Activated T-cell treated with anti-CD3 and anti-CD28 coated beads, Interleukin-2, amount 50 U/mL, for 72 hours (primary cell): Measurements from ENCODE around the gene ACSF3. TPM values are rescaled to one million over a fixed set of nuclear protein-coding genes. Genes with fewer than 3 reads are reported as not detected.
"Not testable (repeated sequence)": the region's sequence is repeated elsewhere in the genome, so short reads cannot be mapped to it uniquely, and the experiment has no call there.

Experiments
- ATAC-seq, 2 donors: fragments of 150-1000 bp; cut with Tn5 transposase; replicated peaks in 1 of 2; 2 replicates each; pipeline ENCODE4 v1.10.0; 2021; ENCODE audit warnings: moderate library complexity in 2 of 2, mild to moderate bottlenecking in 1 of 2
- DNase-seq, 2 donors: peaks; one replicate each; pipeline ENCODE4 v3.0.0; 2021 to 2022; ENCODE audit warnings: mixed read lengths in 1 of 2
- H3K27ac Mint-ChIP-seq: one replicate; pipeline ENCODE4 v1.8.0; 2022; ENCODE audit warnings: mild to moderate bottlenecking, moderate library complexity, mixed read lengths
- H3K27me3 Mint-ChIP-seq: one replicate; pipeline ENCODE4 v1.8.0; 2022; ENCODE audit warnings: low read depth, mixed read lengths
- H3K36me3 Mint-ChIP-seq, 2 donors: one replicate each; pipeline ENCODE4 v1.8.0; 2022; ENCODE audit warnings: mixed read lengths in 2 of 2, mild to moderate bottlenecking in 1 of 2; ENCODE audit not compliant: insufficient read depth in 2 of 2
- H3K4me1 Mint-ChIP-seq: one replicate; pipeline ENCODE4 v1.8.0; 2022; ENCODE audit warnings: low read depth, mixed read lengths
- H3K4me3 Mint-ChIP-seq, 2 donors: one replicate each; pipeline ENCODE4 v1.8.0; 2022; ENCODE audit warnings: mild to moderate bottlenecking in 2 of 2, mixed read lengths in 2 of 2, moderate library complexity in 2 of 2
- H3K9me3 Mint-ChIP-seq, 2 donors: one replicate each; pipeline ENCODE4 v1.8.0; 2022; ENCODE audit warnings: mixed read lengths in 2 of 2
- total RNA-seq, 2 donors: library from RNA; stranded (reverse); gene quantifications; one replicate each; pipeline ENCODE4 v1.2.3, GENCODE V29; 2022

The ACSF3 gene
- total RNA-seq, 2 donors from 2014 or later = 50.6 to 66.7 TPM

DNA sequence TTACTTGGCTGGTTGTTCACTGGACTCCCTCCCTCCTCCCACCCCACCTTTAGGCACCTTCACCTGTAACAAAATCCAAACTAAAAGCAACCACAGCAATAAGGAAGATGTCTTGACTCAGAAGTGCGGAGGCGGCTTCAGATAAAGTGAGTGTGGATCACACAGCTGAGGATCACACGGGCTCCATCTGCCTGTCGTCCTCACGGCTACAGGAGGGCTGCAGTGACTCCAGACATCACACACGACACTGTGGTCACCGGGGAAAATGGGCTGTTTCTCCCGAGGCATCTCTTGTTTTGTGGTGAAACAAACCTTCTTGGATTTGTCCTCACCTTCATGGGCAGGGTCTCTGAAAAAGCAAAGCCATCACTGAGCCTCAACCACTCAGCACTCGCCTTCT, 7.9 kb upstream of the ACSF3 start:
- no peaks in the 10 kb centered on the region for H3K27me3 Mint-ChIP-seq
- H3K36me3 Mint-ChIP-seq = no peaks in the 10 kb centered on the region
- H3K9me3 Mint-ChIP-seq = no peaks in the 10 kb centered on the region
- no peak for ATAC-seq
- no peak for DNase-seq
- no peak overlapping the region for H3K27ac Mint-ChIP-seq
- peaks cover 7% of the 10 kb centered on the region for H3K4me1 Mint-ChIP-seq
- no peak overlapping the region for H3K4me3 Mint-ChIP-seq

GRCh38 chr16:89087922-89088497, 5.6 kb upstream of the ACSF3 start:
- Mint-ChIP-seq H3K27ac (no peak overlapping the region), H3K36me3 (no peaks in the 10 kb centered on the region)

GRCh38 chr16:89089120-89089519, 4.5 kb upstream of the ACSF3 start:
- no peaks in the 10 kb centered on the region for H3K9me3 Mint-ChIP-seq
- H3K36me3 Mint-ChIP-seq = peaks cover 0 to under 1% of the 10 kb centered on the region in 2 donors
- H3K27ac Mint-ChIP-seq = no peak overlapping the region
- H3K4me3 Mint-ChIP-seq = no peak overlapping the region
- ATAC-seq = no peak
- H3K27me3 Mint-ChIP-seq = no peaks in the 10 kb centered on the region
- no peak for DNase-seq
- peaks cover 8% of the 10 kb centered on the region for H3K4me1 Mint-ChIP-seq

More at GRCh38 chr16:89087922-89088497, 5.6 kb upstream of the ACSF3 start:
- H3K4me1 Mint-ChIP-seq = peaks cover 7% of the 10 kb centered on the region
- DNase-seq = no peak
- ATAC-seq = no peak
- H3K27me3 Mint-ChIP-seq = no peaks in the 10 kb centered on the region
- no peaks in the 10 kb centered on the region for H3K9me3 Mint-ChIP-seq
- no peak overlapping the region for H3K4me3 Mint-ChIP-seq

- Mint-ChIP-seq H3K4me1 (peaks cover 12% of the 10 kb centered on the region), H3K4me3 (no peak overlapping the region)
Measured at GRCh38 chr16:89090182-89090630, 3.4 kb upstream of the ACSF3 start.

DNA sequence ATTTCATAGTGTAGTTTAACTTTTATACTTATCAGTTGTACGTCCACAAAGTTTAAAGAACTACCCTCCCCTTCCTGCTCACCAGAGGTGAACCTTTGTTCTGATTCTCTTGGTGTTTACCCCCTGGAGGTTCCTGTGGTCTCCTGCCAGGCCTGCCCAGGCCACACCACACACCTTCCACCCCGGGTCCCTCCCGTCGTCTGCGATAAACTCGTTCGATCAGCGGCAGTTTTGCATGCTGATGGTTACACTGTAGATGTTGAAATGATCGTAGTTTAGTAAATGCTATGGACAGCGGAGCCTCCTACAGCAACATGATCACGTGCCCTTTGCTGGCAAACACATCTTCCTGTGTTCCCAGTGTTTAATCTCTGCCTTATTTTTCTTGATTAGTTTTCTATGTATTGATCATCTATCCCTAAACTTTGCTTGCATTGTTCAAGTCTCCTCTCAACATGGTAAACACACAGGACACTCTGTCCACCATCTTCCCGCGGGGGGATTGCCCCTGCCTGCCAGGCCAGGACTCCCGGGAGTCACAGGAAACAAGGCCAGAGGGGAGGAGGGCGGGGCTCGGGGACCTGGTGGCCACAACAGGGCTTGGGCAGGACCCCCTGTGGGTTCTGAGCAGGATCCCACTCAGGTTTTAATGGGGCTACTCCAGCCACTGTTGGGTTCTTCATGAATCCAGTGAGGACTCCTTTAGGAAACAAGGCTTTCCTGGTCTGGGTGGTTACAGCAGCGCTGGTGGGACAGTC, 2.8 kb upstream of the ACSF3 start:
- H3K4me3 Mint-ChIP-seq = no peak overlapping the region
- peaks cover 18% of the 10 kb centered on the region for H3K4me1 Mint-ChIP-seq
- no peak overlapping the region for H3K27ac Mint-ChIP-seq
- DNase-seq (no peak), ATAC-seq (no peak)
- H3K9me3 Mint-ChIP-seq = no peaks in the 10 kb centered on the region
- H3K36me3 Mint-ChIP-seq = peaks cover 2 to 3% of the 10 kb centered on the region in 2 donors
- H3K27me3 Mint-ChIP-seq = no peaks in the 10 kb centered on the region

More at GRCh38 chr16:89090182-89090630, 3.4 kb upstream of the ACSF3 start:
- no peak for DNase-seq
- no peak for ATAC-seq
- H3K36me3 Mint-ChIP-seq = peaks cover 2 to 3% of the 10 kb centered on the region in 2 donors
- no peaks in the 10 kb centered on the region for H3K27me3 Mint-ChIP-seq
- H3K9me3 Mint-ChIP-seq = no peaks in the 10 kb centered on the region
- H3K27ac Mint-ChIP-seq = no peak overlapping the region

GRCh38 chr16:89092013-89092412, 1.6 kb upstream of the ACSF3 start:
- Mint-ChIP-seq H3K27ac (no peak overlapping the region), H3K27me3 (no peaks in the 10 kb centered on the region), H3K4me1 (peaks cover 30% of the 10 kb centered on the region), H3K9me3 (no peaks in the 10 kb centered on the region), H3K4me3 (peak overlapping the region in 1 of 2 donors; percentile 17), H3K36me3 (peaks cover 2 to 3% of the 10 kb centered on the region in 2 donors)
- ATAC-seq (no peak), DNase-seq (no peak)

DNA sequence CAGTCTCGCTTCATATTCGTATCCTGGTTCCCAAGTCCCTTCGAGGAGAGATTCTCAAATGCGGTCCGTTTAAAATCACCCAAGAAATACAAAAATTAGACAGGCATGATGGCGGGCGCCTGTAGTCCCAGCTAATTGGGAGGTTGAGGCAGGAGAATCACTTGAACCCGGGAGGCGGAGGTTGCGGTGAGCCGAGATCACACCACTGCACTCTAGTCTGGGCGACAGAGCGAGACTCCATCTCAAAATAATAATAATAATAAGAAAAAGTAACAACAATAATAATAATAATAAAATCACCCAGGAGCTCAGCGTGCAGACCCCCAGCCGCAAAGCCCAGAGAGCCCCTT, 425 bp upstream of the ACSF3 start:
- peak overlapping the region; percentile 72 to 76 for H3K4me3 Mint-ChIP-seq
- not testable (repeated sequence) for H3K9me3 Mint-ChIP-seq

GRCh38 chr16:89094252-89094879, 714 bp downstream of the ACSF3 start:
- Mint-ChIP-seq H3K27ac (peak overlapping the region; percentile 80), H3K4me1 (peaks cover 53% of the 10 kb centered on the region), H3K9me3 (no peaks in the 10 kb centered on the region), H3K27me3 (no peaks in the 10 kb centered on the region), H3K4me3 (peak overlapping the region; percentile 89 to 100), H3K36me3 (peaks cover 2 to 4% of the 10 kb centered on the region in 2 donors)
- ATAC-seq (no peak), DNase-seq (peak; percentile 40 to 47)

More for the DNA sequence above, 425 bp upstream of the ACSF3 start:
- Mint-ChIP-seq H3K27ac (peak overlapping the region; percentile 83), H3K4me1 (peaks cover 42% of the 10 kb centered on the region)
- not testable (repeated sequence) for H3K36me3 Mint-ChIP-seq, DNase-seq, H3K27me3 Mint-ChIP-seq, ATAC-seq

- Mint-ChIP-seq H3K36me3 (peaks cover 4 to 7% of the 10 kb centered on the region in 2 donors), H3K4me1 (peaks cover 58% of the 10 kb centered on the region), H3K4me3 (peak overlapping the region; percentile 89 to 100), H3K27ac (peak overlapping the region; percentile 80), H3K9me3 (no peaks in the 10 kb centered on the region), H3K27me3 (no peaks in the 10 kb centered on the region)
- DNase-seq (no peak), ATAC-seq (no peak)
Measured at GRCh38 chr16:89094880-89095258, 1.2 kb downstream of the ACSF3 start.

DNA sequence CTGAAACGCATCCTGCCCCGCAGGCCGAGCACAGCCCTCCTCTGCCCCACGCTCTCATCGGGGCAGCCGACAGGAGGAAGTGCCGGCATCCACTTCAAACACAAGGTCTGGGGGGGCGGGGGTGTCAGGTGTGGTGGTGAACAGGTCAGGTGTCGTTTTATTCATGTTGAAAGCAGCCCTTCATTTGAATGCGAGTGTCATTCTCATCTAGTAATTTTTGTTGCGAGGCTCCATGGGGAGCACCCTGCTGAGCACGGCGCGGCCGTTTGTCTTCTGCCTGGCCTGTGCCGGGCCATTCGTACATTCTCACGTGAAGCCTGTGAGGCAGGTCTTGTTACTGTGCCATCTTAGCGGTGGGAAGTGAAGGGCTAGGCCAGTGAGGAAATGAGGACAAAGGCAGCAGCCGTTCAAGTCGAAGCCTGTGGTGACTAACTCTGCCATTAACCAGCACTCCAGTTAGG, 1.9 kb downstream of the ACSF3 start:
- Mint-ChIP-seq H3K27ac (peak overlapping the region; percentile 80), H3K9me3 (no peaks in the 10 kb centered on the region), H3K27me3 (no peaks in the 10 kb centered on the region), H3K36me3 (peaks cover 4 to 9% of the 10 kb centered on the region in 2 donors), H3K4me3 (peak overlapping the region; percentile 89 to 100), H3K4me1 (peaks cover 65% of the 10 kb centered on the region)
- ATAC-seq (no peak), DNase-seq (peak in 1 of 2 donors; percentile 37)

DNA sequence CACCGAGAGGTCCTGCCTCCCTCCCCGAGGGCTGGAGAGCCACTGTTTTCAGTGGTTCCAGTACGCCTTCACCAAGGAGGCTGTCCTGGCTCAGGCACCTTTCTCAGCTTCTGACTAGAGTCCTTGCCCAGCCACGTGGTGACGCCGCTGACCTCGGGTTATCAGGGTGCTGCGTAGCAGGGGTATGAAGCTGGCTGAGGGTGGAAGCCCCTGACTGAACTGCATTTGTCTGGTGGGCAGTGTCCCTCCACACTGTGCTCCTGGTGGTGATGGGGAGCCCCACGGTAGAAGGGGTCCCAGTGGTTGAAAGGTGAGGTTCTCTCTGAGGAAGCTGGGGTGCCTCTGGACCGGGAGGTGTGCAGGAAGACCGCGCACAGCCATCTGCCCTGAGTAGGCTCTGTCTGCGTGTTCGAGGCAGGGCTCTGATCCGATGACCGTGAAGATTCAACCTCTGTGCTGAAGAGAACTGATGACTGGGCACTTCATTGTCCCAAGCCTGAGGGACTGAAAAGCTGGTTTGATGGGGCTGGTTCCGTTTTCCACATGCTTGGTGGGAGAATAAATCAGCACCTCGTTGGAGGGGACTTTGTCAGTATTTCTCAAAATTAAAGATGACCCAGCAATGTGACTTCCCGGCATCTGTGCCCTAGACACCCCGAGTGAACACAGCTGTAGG, 2.5 kb downstream of the ACSF3 start:
- Mint-ChIP-seq H3K9me3 (no peaks in the 10 kb centered on the region), H3K4me3 (peak overlapping the region; percentile 86 to 100), H3K36me3 (peaks cover 4 to 10% of the 10 kb centered on the region in 2 donors), H3K27me3 (no peaks in the 10 kb centered on the region), H3K27ac (peak overlapping the region; percentile 95), H3K4me1 (peaks cover 70% of the 10 kb centered on the region)
- DNase-seq (no peak), ATAC-seq (no peak)

DNA sequence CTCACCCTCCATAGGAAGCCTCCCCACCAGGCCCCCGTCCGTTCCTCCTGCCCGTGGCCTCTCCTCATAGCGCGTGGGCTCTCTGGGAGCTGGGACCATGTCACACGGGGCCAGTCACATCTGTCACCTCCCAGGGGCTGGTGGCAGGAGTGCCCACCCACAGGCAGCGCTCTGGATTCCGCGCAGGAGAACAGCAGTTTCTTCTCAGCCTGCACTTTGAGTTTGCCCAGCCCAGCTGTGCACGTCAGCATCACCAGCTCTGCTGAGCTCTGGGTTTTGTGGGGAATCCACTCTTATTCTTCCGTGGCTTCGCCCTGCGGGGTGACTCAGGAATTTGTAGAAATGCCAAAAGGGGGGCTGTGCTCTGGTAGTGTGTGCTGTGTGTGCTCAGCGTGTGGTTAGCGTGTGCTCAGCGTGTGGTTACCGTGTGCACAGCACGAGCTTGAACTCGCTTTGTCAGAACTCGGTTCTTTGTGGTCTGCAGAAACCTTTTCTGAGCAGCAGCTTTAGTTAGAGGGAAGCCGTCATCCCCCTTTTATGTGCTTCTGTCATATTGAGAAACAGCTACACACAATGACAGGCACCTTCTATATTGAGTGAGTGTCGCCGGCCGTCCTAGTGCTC, 3.2 kb downstream of the ACSF3 start:
- DNase-seq (peak; percentile 75 to 83), ATAC-seq (peak; percentile 82 to 86)
- Mint-ChIP-seq H3K4me3 (peak overlapping the region; percentile 86 to 100), H3K27me3 (no peaks in the 10 kb centered on the region), H3K27ac (peak overlapping the region; percentile 95), H3K36me3 (peaks cover 4 to 15% of the 10 kb centered on the region in 2 donors), H3K4me1 (peaks cover 77% of the 10 kb centered on the region), H3K9me3 (no peaks in the 10 kb centered on the region)
